Suprapubic skin (tissue), 3 donors: ENCODE results near the gene GOLM1.

ENCODE experiments used
- CTCF ChIP-seq, 2 donors: fragments of 200-600 bp in 1 of 2; fragments of 450-650 bp in 1 of 2; sonication (generic) in 1 of 2; IDR thresholded peaks; one replicate each; pipeline ENCODE4 v1.5.1; 2016 to 2019; ENCODE audit warnings: antibody characterized with exemption in 2 of 2, mild to moderate bottlenecking in 1 of 2, moderate library complexity in 1 of 2
- POLR2A ChIP-seq, 2 donors: fragments of 450-650 bp; IDR thresholded peaks; one replicate each; pipeline ENCODE4 v1.6.1; 2017; ENCODE audit warnings: antibody characterized with exemption in 2 of 2, mild to moderate bottlenecking in 2 of 2, moderate library complexity in 2 of 2

GRCh38 chr9:86135371-86135770 is 36.0 kb upstream of the GOLM1 start:
- no peak for TF ChIP-seq CTCF (IDR thresholded peaks at IDR 0.05)
- no peak for TF ChIP-seq POLR2A (IDR thresholded peaks at IDR 0.05)
